ENCODE measurements around the gene TM9SF2.

The TM9SF2 gene

DNA sequence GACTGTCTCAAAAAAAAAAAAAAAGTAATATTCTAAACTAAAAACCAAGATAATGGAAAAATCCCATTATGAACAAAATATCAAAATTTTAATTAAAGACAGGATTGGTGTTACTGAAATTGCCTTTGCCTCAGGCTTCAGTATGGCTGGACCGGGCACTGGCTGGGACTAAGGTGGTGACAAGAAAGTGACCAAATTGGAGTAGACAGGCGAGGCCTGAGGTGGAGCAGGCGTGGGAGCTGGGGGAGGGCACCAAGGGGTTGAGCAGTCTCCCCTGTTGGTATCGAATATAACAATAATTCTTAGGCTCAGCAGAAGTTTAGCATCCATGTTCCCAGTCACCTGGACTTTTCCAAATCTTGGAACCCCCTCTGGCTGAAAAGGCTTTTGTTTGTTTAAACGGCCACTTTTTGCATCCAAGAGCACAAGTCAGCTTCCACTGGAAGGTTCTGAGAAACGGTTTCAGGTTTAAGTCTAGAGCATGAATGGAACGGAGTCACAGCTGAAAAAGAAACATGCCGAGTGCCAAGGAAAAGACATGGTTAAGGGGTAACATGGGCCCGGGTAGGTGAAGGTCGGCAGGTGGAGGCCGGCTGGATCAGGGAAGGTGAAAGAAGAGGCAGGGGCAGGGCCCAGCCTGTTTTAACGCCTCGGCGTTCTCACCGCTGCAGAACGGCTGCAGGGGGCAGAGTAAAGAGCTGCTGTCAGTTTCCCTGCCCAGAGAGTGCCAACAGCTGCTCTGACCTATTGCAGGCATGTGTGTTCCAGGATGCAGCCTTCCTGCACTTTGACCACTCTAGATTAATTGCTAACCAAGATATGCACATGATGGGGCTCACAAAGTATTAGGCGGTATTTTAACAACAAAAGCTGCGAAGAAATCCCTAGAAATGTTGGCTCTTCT lies 104.4 kb downstream of the TM9SF2 start:
- no peaks in the 10 kb centered on the region for H3K9me3 Mint-ChIP-seq
- peak overlapping the region; percentile 89 for H3K27ac Mint-ChIP-seq
- H3K4me3 Mint-ChIP-seq: peak overlapping the region; percentile 81
- peak; percentile 82 for ATAC-seq
- no peaks in the 10 kb centered on the region for H3K36me3 Mint-ChIP-seq
- peak in 1 of 2 donors; percentile 73 for DNase-seq (ENCODE audit: low spot score in 2 of 2)
- H3K4me1 Mint-ChIP-seq: peaks cover 35% of the 10 kb centered on the region

GRCh38 chr13:99606324-99607066 lies 105.2 kb downstream of the TM9SF2 start, which contains the start of gene CLYBL:
TSS of gene CLYBL (plus strand) at chr13:99606690.
- Mint-ChIP-seq H3K9me3 (no peaks in the 10 kb centered on the region), H3K4me3 (peak within 1 kb of the TSS; percentile 81), H3K27ac (peak within 1 kb of the TSS; percentile 89), H3K4me1 (peaks cover 29% of the 10 kb centered on the region), H3K36me3 (no peaks in the 10 kb centered on the region)
- ATAC-seq: peak; percentile 90
- DNase-seq (ENCODE audit: low spot score in 2 of 2): peak; percentile 89 to 96

- Mint-ChIP-seq H3K4me1 (peaks cover 30% of the 10 kb centered on the region), H3K36me3 (no peaks in the 10 kb centered on the region), H3K4me3 (peak overlapping the region; percentile 15), H3K27ac (no peak overlapping the region), H3K9me3 (no peaks in the 10 kb centered on the region)
- no peak for DNase-seq (ENCODE audit: low spot score in 2 of 2)
- ATAC-seq: no peak
These were observed 107.1 kb downstream of the TM9SF2 start for GRCh38 chr13:99608345-99608744.

- no peak for ATAC-seq
- Mint-ChIP-seq H3K4me3 (no peak overlapping the region), H3K4me1 (peaks cover 26% of the 10 kb centered on the region), H3K27ac (no peak overlapping the region), H3K9me3 (no peaks in the 10 kb centered on the region), H3K36me3 (no peaks in the 10 kb centered on the region)
- DNase-seq (ENCODE audit: low spot score in 2 of 2): no peak
These were observed 109.5 kb downstream of the TM9SF2 start for GRCh38 chr13:99610702-99611289.
